DMS114 treated with DMSO at 0.1 percent for 48 hours (cell line): ENCODE data around the gene PTGER3.
"Not testable (repeated sequence)": the region's sequence is repeated elsewhere in the genome, so short reads cannot be mapped to it uniquely, and the experiment has no call there.

Source experiments
- DNase-seq: peaks from one replicate; lab custom pipeline; 2025; ENCODE audit not compliant: unreplicated experiment; lab: John Stamatoyannopoulos, UW

Gene PTGER3

GRCh38 chr1:70961374-70961975, 86.1 kb downstream of the PTGER3 start:
- DNase-seq = no peak

- no peak for DNase-seq
Measured at GRCh38 chr1:70948396-70949017, 99.1 kb downstream of the PTGER3 start.

DNA sequence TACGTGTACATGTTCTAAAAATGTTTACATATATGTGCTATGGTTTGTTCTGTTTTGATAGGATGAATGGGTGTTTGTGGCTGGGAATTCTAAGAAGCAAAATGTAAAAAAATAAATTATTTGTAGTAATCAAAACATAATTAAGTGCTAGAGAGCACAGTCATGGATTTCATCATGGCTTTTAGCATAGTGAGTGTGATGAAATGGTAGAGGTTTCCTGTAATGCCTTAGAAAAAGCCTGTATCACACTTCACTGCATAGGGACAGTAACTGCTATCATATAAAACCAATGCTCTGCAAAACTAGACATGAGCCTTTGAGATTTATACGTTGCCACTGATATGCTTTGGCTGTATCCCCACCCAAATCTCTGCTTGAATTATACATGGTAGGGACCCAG, 99.8 kb downstream of the PTGER3 start:
- no peak for DNase-seq

DNA sequence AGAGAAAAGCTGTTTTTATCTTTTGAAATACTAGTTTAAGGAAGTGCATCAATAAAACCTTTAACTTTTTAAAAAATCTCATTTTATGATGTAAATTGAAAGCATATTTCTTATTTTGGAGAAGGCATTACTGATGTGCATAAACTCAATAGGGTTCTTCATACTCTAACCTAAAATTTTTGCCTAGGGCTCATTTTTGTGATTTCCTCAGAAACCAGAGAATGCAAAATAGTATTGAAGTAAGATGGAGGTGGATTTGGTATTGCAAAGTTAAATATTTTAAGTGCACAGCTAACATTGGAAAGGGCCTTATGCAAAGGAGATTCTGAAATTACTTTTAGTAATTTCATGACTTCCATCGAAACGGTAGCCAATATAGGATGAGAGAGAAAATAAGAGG, 101.9 kb downstream of the PTGER3 start:
- DNase-seq = no peak

DNA sequence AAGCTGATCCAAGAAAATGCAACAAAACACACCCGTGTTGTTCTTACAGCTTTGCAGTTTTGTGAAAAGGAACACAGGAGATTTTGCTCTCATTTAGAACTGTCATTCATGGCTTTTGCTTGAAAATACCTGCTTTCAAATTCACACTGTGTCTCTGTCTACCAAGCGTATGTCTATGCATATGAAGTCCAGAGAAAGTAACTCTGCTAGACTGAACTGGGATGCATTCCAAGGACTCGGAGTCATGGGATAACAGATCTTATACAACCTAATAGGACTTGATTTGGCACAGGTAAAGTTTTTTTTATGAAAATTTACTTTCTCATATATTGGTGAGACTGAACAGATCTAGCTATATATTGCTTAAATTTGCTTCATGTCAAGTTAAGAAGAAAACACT, 102.4 kb downstream of the PTGER3 start:
- DNase-seq = no peak

DNA sequence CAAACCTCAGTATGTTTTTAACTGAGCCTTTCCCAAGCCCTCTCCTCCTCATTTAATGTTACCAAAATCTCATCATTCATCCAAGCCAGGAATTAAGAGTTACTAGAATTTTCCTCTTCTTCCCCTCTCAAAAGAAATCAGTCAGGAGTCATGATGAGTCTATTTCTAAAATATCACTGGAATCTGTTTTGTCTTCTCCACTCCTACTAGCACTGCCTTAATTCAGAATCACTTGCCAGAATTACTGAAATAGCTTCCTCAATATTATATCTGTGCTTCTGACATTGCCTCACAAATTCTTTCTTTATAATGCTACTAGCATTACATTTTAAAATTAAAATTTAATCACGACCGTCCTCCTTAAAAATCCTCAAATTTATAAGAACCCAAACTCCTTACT, 106.1 kb downstream of the PTGER3 start:
- no peak for DNase-seq

DNA sequence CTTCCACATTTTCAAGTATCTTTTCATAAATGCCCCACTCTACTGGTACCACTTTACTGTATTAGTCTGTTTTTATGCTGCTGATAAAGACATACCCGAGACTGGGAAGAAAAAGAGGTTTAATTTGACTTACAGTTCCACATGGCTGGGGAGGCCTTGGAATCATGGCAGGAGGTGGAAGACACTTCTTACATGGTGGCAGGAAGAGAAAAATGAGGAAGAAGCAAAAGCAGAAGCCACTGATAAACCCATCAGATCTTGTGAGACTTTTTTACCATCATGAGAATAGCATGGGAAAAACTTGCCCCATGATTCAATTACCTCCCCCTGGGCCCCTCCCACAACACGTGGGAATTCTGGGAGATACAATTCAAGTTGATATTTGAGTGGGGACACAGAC, 107.2 kb downstream of the PTGER3 start:
- DNase-seq = not testable (repeated sequence)

DNA sequence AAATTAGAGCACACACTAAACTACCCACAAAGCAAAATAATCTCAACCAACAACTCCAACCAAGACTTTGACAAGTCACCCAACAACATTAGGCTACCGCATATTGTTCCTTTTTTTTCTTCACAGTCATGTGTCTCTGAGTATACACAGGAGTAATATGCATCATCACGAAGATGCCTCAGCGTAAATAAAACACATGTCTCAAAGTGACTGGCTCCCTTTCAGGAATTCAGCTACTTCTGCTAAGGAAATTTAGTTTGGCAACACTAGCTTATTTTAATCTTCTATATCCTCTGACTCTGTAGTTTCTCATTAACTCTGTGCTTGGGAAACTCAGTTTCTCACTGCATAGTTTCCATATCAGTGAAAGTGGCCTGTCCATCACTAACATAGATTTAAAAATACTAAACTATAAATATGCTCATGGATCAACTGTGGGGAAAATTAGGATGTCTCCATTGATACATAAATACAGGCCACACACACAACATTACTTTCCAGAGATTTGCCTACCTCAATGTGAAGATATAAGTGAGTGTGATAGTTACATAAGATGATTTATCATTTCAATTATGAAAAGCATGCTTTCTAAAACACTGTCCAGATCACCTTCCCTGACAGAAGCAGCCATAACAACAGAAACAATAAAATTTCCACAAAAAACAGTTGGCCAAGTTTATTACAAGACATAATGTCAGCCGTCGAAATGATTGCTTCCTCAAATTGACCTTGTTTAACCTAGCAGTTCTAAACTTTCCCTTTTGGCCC, 113.2 kb downstream of the PTGER3 start:
- DNase-seq = no peak

- no peak for DNase-seq
Measured at GRCh38 chr1:70930062-70930461, 117.6 kb downstream of the PTGER3 start.

DNA sequence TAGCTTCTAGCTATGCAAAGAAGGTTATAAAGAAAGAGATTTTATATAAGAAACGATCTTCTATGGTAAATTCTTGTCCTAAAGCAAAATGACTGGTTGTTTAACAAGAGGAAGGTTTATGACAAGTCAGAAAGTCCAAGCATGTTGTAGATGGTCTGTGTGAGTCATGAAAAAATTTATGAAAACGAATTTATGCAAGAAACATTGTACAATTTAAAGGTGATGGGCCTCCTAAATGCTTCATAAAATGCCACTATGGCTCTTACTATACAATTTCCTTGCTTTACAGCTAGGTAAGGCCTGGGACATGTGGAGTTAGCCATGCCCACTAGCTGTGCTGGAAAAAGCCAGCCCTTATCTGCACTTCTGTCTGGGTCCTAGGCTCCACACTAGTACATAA, 125.4 kb downstream of the PTGER3 start:
- no peak for DNase-seq
